G401 (cell line): ENCODE results near the gene SLC36A1. TPM values are rescaled to one million over a fixed set of nuclear protein-coding genes. Genes with fewer than 3 reads are reported as not detected.

ENCODE experiments used
- DNase-seq: peaks from one replicate; pipeline ENCODE4 v3.0.0-alpha.2; 2015; ENCODE audit warnings: low spot score
- in situ Hi-C: cut with HindIII; loops from 2 replicates; pipeline ENCODE4 v1.10.0; 2016; ENCODE audit warnings: low sequenced_read_pairs, mixed read lengths
- total RNA-seq: library from RNA; depleted of rRNA; stranded (reverse); fragments of >200 nt; shearing (Covaris generic); gene quantifications from 2 replicates; pipeline ENCODE4 v1.2.3, GENCODE V29; 2014; rRNA removed

The SLC36A1 gene
- total RNA-seq, 1 experiment from 2014 or later = 4.4 TPM

DNA sequence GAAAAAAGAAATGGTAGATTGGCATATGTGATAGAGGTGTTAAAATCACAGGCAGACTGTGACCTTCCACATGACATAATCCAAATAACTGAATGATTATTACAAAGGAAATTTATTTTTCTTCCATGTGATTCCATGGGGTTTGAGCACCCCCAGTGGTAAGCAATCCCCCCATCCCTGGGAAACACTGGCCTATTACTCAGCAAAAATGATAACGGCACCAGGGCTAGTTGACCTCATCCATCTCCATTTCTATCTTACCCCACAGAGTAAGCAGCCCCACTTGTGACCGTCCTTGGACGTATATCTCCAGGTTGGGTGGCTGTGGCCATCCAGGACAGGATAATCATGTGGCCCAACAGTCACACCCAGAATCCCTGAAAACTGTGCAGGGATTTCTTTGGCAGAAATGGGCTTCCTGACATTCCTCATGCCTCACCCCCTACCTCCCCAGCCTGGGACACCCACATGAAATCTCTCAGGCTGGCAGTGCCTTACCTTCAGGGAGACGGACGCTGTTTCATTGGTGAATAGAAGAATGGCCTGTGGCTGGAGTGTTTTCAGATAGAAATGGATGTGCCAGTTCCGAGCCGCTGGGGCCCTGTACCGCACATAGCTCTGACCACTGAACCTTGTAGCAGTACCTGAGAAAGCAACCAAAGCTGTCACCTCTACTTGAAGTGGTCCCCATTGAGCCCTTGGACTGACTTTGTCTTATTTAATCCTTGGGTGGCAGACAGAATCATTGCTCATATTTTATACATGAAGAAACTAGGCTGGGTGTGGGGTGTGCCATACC is 69.9 kb downstream of the SLC36A1 start:
- in situ Hi-C loops = no loop called here

GRCh38 chr5:151520294-151520693 is 72.9 kb downstream of the SLC36A1 start:
- in situ Hi-C loops = no loop called here
- peak; percentile 64 for DNase-seq

More for the DNA sequence above, 69.9 kb downstream of the SLC36A1 start:
- no peak for DNase-seq

- DNase-seq = no peak
- in situ Hi-C loops = no loop called here
These were observed 74.8 kb downstream of the SLC36A1 start for GRCh38 chr5:151522226-151522625.

GRCh38 chr5:151523335-151523734 is 75.9 kb downstream of the SLC36A1 start:
- DNase-seq = peak; percentile 79
- in situ Hi-C loops = no loop called here

- DNase-seq = no peak
- in situ Hi-C loops = no loop called here
These were observed 80.8 kb downstream of the SLC36A1 start for GRCh38 chr5:151528153-151528552.

GRCh38 chr5:151528996-151529395 is 81.6 kb downstream of the SLC36A1 start:
- in situ Hi-C loops = no loop called here
- no peak for DNase-seq

DNA sequence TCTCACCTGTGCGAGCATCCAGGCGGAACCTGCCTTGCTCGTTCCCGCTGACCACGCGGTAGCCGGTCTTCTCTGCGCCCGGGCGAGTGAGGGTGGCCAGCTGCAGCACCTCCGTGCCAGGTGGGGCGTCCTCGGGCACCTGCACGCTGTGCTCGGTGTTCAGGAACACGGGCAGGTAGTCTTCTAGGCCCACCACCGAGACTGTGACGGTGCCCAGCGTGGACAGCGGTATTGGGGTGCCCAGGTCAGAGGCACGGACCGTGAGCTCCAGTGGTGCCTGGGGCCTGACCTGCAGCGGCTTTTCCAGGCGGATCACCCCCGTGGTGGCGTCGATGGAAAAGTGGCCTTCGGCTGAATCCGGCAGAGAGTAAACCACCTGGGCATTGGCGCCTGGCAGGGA is 84.2 kb downstream of the SLC36A1 start:
- DNase-seq = no peak
- in situ Hi-C loops = no loop called here

- in situ Hi-C loops = no loop called here
- no peak for DNase-seq
These were observed 85.0 kb downstream of the SLC36A1 start for GRCh38 chr5:151532416-151532815.

GRCh38 chr5:151534350-151534749 is 86.9 kb downstream of the SLC36A1 start:
- in situ Hi-C loops = no loop called here
- peak; percentile 74 for DNase-seq

- in situ Hi-C loops = no loop called here
- DNase-seq = no peak
These were observed 89.6 kb downstream of the SLC36A1 start for GRCh38 chr5:151537044-151537443.

- in situ Hi-C loops = no loop called here
- no peak for DNase-seq
These were observed 94.2 kb downstream of the SLC36A1 start for GRCh38 chr5:151541571-151541970.

Other genes with a start within 250 kb of the SLC36A1 start
- gene CCDC69, start 223.5 kb upstream of the SLC36A1 start, total RNA-seq = 3.9 and 7.0 TPM in 2 replicates
- 35.0 and 39.8 TPM in 2 replicates for gene GM2A, start 194.4 kb upstream of the SLC36A1 start, total RNA-seq
- not detected in 2 replicates for gene SLC36A3, start 143.8 kb upstream of the SLC36A1 start, total RNA-seq
- gene SLC36A2, start 100.0 kb upstream of the SLC36A1 start, total RNA-seq = not detected in 2 replicates
- not detected in 2 replicates for gene FAT2, start 143.7 kb downstream of the SLC36A1 start, total RNA-seq
- gene SPARC, start 239.3 kb downstream of the SLC36A1 start, total RNA-seq = 194 and 247 TPM in 2 replicates